Calu3 (cell line): ENCODE measurements around the gene PIK3AP1. TPM values are rescaled to one million over a fixed set of nuclear protein-coding genes. Genes with fewer than 3 reads are reported as not detected.
"Not testable (repeated sequence)": the region's sequence is repeated elsewhere in the genome, so short reads cannot be mapped to it uniquely, and the experiment has no call there.

Source experiments
- BruUV-seq: library from RNA; stranded (reverse); fragments of 400-500 nt; replicated peaks from 2 replicates; lab custom pipeline; 2021; lab: Mats Ljungman, UMichigan
- CTCF ChIA-PET: fragments of 300-600 bp; sonication (Branson Sonifier 250); formaldehyde crosslinking; loops from one replicate; lab custom pipeline; 2022; ENCODE audit warnings: antibody characterized with exemption; lab: Charles Lee
- DNase-seq: peaks from one replicate; pipeline ENCODE4 v3.0.0; 2022
- H3K27ac Mint-ChIP-seq: one replicate; pipeline ENCODE4 v1.8.0; 2022; ENCODE audit warnings: mixed read lengths; ENCODE audit not compliant: unreplicated experiment
- H3K27me3 Mint-ChIP-seq: one replicate; pipeline ENCODE4 v1.8.0; 2022; ENCODE audit warnings: mixed read lengths; ENCODE audit not compliant: unreplicated experiment
- H3K36me3 Mint-ChIP-seq: one replicate; pipeline ENCODE4 v1.8.0; 2022; ENCODE audit warnings: mild to moderate bottlenecking, moderate library complexity, mixed read lengths; ENCODE audit not compliant: insufficient read depth, unreplicated experiment
- H3K4me1 Mint-ChIP-seq: one replicate; pipeline ENCODE4 v1.8.0; 2022; ENCODE audit warnings: mild to moderate bottlenecking, low read depth, mixed read lengths; ENCODE audit not compliant: unreplicated experiment
- H3K4me3 Mint-ChIP-seq: one replicate; pipeline ENCODE4 v1.8.0; 2022; ENCODE audit warnings: mild to moderate bottlenecking, low read depth, moderate library complexity, mixed read lengths; ENCODE audit not compliant: unreplicated experiment
- H3K9me3 Mint-ChIP-seq: one replicate; pipeline ENCODE4 v1.8.0; 2022; ENCODE audit warnings: low read depth, mixed read lengths; ENCODE audit not compliant: unreplicated experiment
- CTCF ChIP-seq: fragments of 200-600 bp; IDR thresholded peaks from one replicate; pipeline ENCODE4 v1.8.0; 2022; ENCODE audit warnings: antibody characterized with exemption; ENCODE audit not compliant: unreplicated experiment
- intact Hi-C: fragments of 100-400 bp; cut with micrococcal nuclease; formaldehyde crosslinking; loops from one replicate; pipeline ENCODE4 v1.10.0; 2022; ENCODE audit not compliant: unreplicated experiment
- total RNA-seq: library from RNA; stranded (reverse); gene quantifications from 2 replicates; pipeline ENCODE4 v1.2.3, GENCODE V29; 2022

The PIK3AP1 gene
- total RNA-seq, 1 experiment from 2014 or later = 117 TPM

- no peaks in the 10 kb centered on the region for H3K27me3 Mint-ChIP-seq
Measured at GRCh38 chr10:96743988-96744585, 23.8 kb upstream of the PIK3AP1 start.

DNA sequence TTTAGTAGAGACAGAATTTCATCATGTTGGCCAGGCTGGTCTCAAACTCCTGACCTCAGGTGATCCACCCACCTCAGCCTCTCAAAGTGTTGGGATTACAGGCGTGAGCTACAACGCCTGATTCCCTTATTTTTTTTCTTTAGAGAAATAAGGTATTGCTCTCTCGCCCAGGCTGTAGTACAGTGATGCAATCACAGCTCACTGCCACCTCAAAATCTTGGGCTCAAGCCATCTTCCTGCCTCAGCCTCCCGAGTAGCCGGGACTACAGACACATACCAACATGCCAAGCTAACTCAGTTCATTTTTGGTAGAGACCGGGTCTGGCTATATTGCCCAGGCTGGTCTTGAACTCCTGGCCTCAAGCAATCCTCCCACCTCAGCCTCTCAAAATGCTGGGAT is 21.2 kb upstream of the PIK3AP1 start:
- H3K9me3 Mint-ChIP-seq, BruUV-seq, H3K4me1 Mint-ChIP-seq, H3K4me3 Mint-ChIP-seq, intact Hi-C loops, H3K36me3 Mint-ChIP-seq, DNase-seq, H3K27me3 Mint-ChIP-seq, H3K27ac Mint-ChIP-seq: not testable (repeated sequence)
- CTCF ChIA-PET = interaction anchor here (0.6 kb wide), 2 partner anchors 101 to 107 kb away, joined by 3 to 5 read pairs; no protein-coding TSS in a partner anchor

More at GRCh38 chr10:96743988-96744585, 23.8 kb upstream of the PIK3AP1 start:
- Mint-ChIP-seq H3K36me3 (no peaks in the 10 kb centered on the region), H3K27ac (no peak overlapping the region), H3K4me1 (peaks cover 23% of the 10 kb centered on the region), H3K9me3 (no peaks in the 10 kb centered on the region), H3K4me3 (no peak overlapping the region)
- CTCF ChIA-PET = interaction anchor here (0.6 to 1.6 kb wide), 5 partner anchors 71 to 253 kb away, joined by 3 to 4 read pairs (median 3); no protein-coding TSS in a partner anchor
- BruUV-seq = no TSS peak
- no peak for DNase-seq
- no peak for TF ChIP-seq CTCF
- intact Hi-C loops = loop anchor here (1.0 kb wide), 1 partner anchor 101 kb away; no protein-coding TSS in a partner anchor

- no peaks in the 10 kb centered on the region for H3K27me3 Mint-ChIP-seq
- DNase-seq = no peak
- no peak for TF ChIP-seq CTCF
- peaks cover 8% of the 10 kb centered on the region for H3K4me1 Mint-ChIP-seq
- BruUV-seq = no TSS peak
- H3K9me3 Mint-ChIP-seq = no peaks in the 10 kb centered on the region
- intact Hi-C loops = no loop called here
- CTCF ChIA-PET = interaction anchor here (0.6 kb wide), 1 partner anchor 100 kb away, joined by 3 read pairs; no protein-coding TSS in a partner anchor
- no peaks in the 10 kb centered on the region for H3K36me3 Mint-ChIP-seq
- H3K4me3 Mint-ChIP-seq = no peak overlapping the region
- no peak overlapping the region for H3K27ac Mint-ChIP-seq
Measured at GRCh38 chr10:96740579-96741281, 20.4 kb upstream of the PIK3AP1 start.

- no peaks in the 10 kb centered on the region for H3K9me3 Mint-ChIP-seq
- no TSS peak for BruUV-seq
- intact Hi-C loops = no loop called here
- H3K27me3 Mint-ChIP-seq = no peaks in the 10 kb centered on the region
- no peak for DNase-seq
- no peaks in the 10 kb centered on the region for H3K36me3 Mint-ChIP-seq
- H3K4me3 Mint-ChIP-seq = no peak overlapping the region
- CTCF ChIA-PET = no interaction called here
- no peak for TF ChIP-seq CTCF
- no peak overlapping the region for H3K27ac Mint-ChIP-seq
- peaks cover 8% of the 10 kb centered on the region for H3K4me1 Mint-ChIP-seq
Measured at GRCh38 chr10:96740141-96740540, 19.8 kb upstream of the PIK3AP1 start.

DNA sequence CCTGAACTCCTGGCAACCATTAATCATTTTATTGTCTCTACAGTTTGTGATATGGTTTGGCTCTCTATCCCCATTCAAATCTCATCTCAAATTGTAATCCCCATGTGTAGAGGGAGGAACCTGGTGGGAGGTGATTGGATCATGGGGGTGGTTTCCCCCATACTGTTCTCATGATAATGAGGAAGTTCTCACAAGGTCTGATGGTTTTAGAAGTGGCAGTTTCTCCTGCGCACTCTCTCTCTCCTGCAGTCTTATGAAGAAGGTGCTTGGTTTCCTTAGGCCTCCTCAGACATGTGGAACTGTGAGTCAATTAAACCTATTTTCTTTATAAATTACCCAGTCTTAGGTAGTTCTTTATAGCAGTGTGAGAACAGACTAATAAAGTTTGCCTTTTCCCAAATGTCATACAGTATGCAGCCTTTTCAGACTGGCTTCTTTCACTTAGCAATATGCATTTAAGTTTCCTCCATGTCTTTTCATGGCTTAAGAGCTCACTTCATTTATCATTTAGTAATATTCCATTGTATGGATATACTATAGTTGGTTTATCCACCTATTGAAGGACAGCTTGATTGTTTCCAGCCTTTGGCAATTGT is 17.1 kb upstream of the PIK3AP1 start:
- CTCF ChIA-PET, H3K36me3 Mint-ChIP-seq, H3K9me3 Mint-ChIP-seq, H3K27ac Mint-ChIP-seq, intact Hi-C loops, H3K4me3 Mint-ChIP-seq, BruUV-seq, H3K4me1 Mint-ChIP-seq, DNase-seq, H3K27me3 Mint-ChIP-seq: not testable (repeated sequence)
